CD4-positive, alpha-beta T cell treated with Interleukin-6 for 4 hours (primary cell): ENCODE data around the gene RUFY2.

Experiments used
- DNase-seq: peaks from one replicate; pipeline ENCODE4 v3.0.0-alpha.2; 2020; ENCODE audit warnings: mixed read lengths

Gene RUFY2

GRCh38 chr10:68364101-68364886 is 42.8 kb downstream of the RUFY2 start:
- no peak for DNase-seq

- DNase-seq = no peak
These were observed 44.5 kb downstream of the RUFY2 start for GRCh38 chr10:68362590-68362989.

- DNase-seq = no peak
These were observed 47.9 kb downstream of the RUFY2 start for GRCh38 chr10:68359189-68359588.

GRCh38 chr10:68353537-68353936 is 53.5 kb downstream of the RUFY2 start:
- no peak for DNase-seq

GRCh38 chr10:68348265-68348741 is 58.8 kb downstream of the RUFY2 start:
- DNase-seq = peak; percentile 51

GRCh38 chr10:68346774-68347173 is 60.3 kb downstream of the RUFY2 start:
- DNase-seq = no peak

GRCh38 chr10:68345621-68346020 is 61.5 kb downstream of the RUFY2 start:
- DNase-seq = no peak

GRCh38 chr10:68342909-68343516 is 64.1 kb downstream of the RUFY2 start:
- no peak for DNase-seq

- no peak for DNase-seq
These were observed 66.6 kb downstream of the RUFY2 start for GRCh38 chr10:68340358-68341080.

- no peak for DNase-seq
These were observed 70.2 kb downstream of the RUFY2 start for GRCh38 chr10:68336754-68337351.

- no peak for DNase-seq
These were observed 72.2 kb downstream of the RUFY2 start for GRCh38 chr10:68334672-68335467.

GRCh38 chr10:68333440-68334431 is 73.3 kb downstream of the RUFY2 start:
- no peak for DNase-seq

GRCh38 chr10:68333058-68333395 is 74.0 kb downstream of the RUFY2 start:
- no peak for DNase-seq

GRCh38 chr10:68332259-68333057 is 74.6 kb downstream of the RUFY2 start, which contains the start of gene PBLD:
TSS of gene PBLD (minus strand) at chr10:68332928. CDS start at chr10:68306844, 26,084 bp downstream.
- DNase-seq = peak; percentile 67

- DNase-seq = peak; percentile 99
These were observed 75.4 kb downstream of the RUFY2 start, which contains the start of gene HNRNPH3 for GRCh38 chr10:68331455-68332258. TSS of gene HNRNPH3 (plus strand) at chr10:68332064. CDS start at chr10:68337222, 5,158 bp downstream.

GRCh38 chr10:68330852-68331454 is 76.1 kb downstream of the RUFY2 start:
- DNase-seq = peak; percentile 32

GRCh38 chr10:68329506-68329861 is 77.6 kb downstream of the RUFY2 start:
- DNase-seq = no peak

GRCh38 chr10:68327889-68328786 is 78.9 kb downstream of the RUFY2 start:
- DNase-seq = no peak
